ENCODE measurements around the gene DUSP12. TPM values are rescaled to one million over a fixed set of nuclear protein-coding genes. Genes with fewer than 3 reads are reported as not detected.
A peak's percentile ranks its signal among the peaks of the same experiment; 100 is the strongest.

DUSP12 gene
- total and polyA plus RNA-seq, 4 donors = 15.0 to 60.1 (median 23.2) TPM

DNA sequence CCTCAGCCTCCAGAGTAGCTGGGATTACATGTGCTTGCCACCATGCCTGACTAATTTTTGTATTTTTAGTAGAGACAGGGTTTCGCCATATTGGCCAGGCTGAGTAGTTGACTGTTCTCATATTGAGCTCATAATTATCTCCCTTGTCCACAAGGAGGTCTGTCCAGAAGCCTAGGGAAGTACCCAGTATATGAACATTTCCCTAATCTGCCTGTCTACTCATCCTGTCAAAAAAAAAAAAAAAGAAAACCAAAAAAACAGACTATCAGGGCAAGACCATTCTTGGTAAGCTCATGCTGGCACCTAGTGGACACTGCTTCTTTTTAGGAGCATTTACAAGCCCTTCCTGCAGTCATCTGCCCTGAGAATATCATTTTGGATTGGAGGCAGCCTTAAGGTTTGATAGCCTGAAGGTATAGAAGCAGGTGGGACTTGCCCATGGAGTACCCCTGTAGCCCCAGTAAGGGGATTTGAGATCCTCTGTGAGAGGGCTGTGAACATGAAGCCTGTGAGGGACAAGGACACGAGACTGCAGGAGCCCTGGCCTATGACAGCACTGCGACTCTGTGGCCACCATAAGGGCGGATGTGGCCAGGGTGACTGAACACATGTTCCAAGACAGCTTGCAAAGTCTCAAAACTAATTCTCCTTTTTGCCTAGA lies 10.8 kb upstream of the DUSP12 start:
- 74% methylated on average over 4 of the region's 4 CpGs for WGBS, 2 donors
- no peaks in the 10 kb centered on the region for H3K36me3 ChIP-seq (ENCODE audit: control insufficient read depth in 4 of 4, insufficient read depth in 4 of 4, low read length in 4 of 4)
- DNase-seq (peak in 2 of 3 donors; percentile 53 to 62), ATAC-seq (ENCODE audit: insufficient read depth, low FRiP score) (peak; percentile 54)
- no peaks in the 10 kb centered on the region for H3K4me1 ChIP-seq (ENCODE audit: control insufficient read depth in 5 of 5, insufficient read depth in 5 of 5, low read length in 5 of 5)
- TF ChIP-seq, protein P1, sequence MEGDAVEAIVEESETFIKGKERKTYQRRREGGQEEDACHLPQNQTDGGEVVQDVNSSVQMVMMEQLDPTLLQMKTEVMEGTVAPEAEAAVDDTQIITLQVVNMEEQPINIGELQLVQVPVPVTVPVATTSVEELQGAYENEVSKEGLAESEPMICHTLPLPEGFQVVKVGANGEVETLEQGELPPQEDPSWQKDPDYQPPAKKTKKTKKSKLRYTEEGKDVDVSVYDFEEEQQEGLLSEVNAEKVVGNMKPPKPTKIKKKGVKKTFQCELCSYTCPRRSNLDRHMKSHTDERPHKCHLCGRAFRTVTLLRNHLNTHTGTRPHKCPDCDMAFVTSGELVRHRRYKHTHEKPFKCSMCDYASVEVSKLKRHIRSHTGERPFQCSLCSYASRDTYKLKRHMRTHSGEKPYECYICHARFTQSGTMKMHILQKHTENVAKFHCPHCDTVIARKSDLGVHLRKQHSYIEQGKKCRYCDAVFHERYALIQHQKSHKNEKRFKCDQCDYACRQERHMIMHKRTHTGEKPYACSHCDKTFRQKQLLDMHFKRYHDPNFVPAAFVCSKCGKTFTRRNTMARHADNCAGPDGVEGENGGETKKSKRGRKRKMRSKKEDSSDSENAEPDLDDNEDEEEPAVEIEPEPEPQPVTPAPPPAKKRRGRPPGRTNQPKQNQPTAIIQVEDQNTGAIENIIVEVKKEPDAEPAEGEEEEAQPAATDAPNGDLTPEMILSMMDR (IDR thresholded peaks at IDR 0.05; ENCODE audit: control extremely low read depth, extremely low read depth) = peak; percentile 52
- H3K27ac ChIP-seq (ENCODE audit: low read depth in 1 of 2, low read length in 1 of 2) = peak overlapping the region in 1 of 2 donors; percentile 71
- no peak overlapping the region for H3K9ac ChIP-seq (ENCODE audit: insufficient read depth in 1 of 2, low read length in 2 of 2)
- H3K9me3 ChIP-seq (ENCODE audit: control insufficient read depth in 4 of 4, insufficient read depth in 3 of 4, low read length in 3 of 4) = no peaks in the 10 kb centered on the region
- H3K4me3 ChIP-seq = no peak overlapping the region
- peaks cover 0 to 6% (median 5%) of the 10 kb centered on the region in 3 donors for H3K27me3 ChIP-seq (ENCODE audit: control insufficient read depth in 3 of 3, insufficient read depth in 3 of 3, low read length in 2 of 3)

DNA sequence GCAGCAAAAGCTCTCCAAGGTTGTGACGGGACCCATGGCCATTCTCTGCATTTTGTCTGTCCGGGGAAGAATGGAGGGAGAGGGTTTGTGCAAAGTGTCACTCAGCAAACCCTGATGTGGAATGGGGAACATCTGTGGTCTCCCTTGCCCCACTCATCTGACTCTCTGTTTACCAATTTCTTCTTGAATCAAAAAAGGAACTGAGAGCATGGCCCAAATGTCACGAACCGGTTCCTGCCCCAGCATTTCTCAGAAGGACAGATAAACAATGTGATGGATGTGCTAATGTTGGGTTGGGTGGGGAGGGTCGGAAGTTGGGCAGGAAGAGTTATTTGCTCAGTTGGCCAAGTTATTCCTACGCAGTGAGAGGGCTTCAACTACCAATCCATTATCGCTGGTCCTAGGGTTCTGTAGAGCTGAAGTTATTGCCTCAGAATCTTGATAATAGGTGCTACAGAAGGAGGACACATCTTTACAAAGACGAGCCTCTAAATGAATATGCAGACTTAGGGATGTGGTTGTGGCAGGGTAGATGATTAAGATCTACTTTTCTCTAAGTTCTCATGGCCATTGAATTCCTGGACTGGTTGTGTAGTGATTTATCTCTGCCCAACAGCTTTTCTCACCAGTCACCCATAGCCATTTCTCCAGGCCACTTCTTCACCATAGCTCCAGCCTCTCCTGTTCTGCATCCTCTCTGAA lies 9.6 kb upstream of the DUSP12 start:
- ATAC-seq (ENCODE audit: insufficient read depth, low FRiP score) (peak; percentile 50), DNase-seq (peak in 1 of 3 donors; percentile 13)
- H3K27ac ChIP-seq (ENCODE audit: low read depth in 1 of 2, low read length in 1 of 2) = peak overlapping the region in 1 of 2 donors; percentile 64
- no peak overlapping the region for H3K9ac ChIP-seq (ENCODE audit: insufficient read depth in 1 of 2, low read length in 2 of 2)
- TF ChIP-seq, protein P1 (IDR thresholded peaks at IDR 0.05; ENCODE audit: control extremely low read depth, extremely low read depth) = no peak
- peaks cover 0 to 6% (median 5%) of the 10 kb centered on the region in 3 donors for H3K27me3 ChIP-seq (ENCODE audit: control insufficient read depth in 3 of 3, insufficient read depth in 3 of 3, low read length in 2 of 3)
- H3K4me1 ChIP-seq (ENCODE audit: control insufficient read depth in 5 of 5, insufficient read depth in 5 of 5, low read length in 5 of 5) = no peaks in the 10 kb centered on the region
- WGBS, 2 donors = 37 to 41% methylated on average over 8 of the region's 8 CpGs
- H3K36me3 ChIP-seq (ENCODE audit: control insufficient read depth in 4 of 4, insufficient read depth in 4 of 4, low read length in 4 of 4) = no peaks in the 10 kb centered on the region
- H3K9me3 ChIP-seq (ENCODE audit: control insufficient read depth in 4 of 4, insufficient read depth in 3 of 4, low read length in 3 of 4) = no peaks in the 10 kb centered on the region
- no peak overlapping the region for H3K4me3 ChIP-seq

DNA sequence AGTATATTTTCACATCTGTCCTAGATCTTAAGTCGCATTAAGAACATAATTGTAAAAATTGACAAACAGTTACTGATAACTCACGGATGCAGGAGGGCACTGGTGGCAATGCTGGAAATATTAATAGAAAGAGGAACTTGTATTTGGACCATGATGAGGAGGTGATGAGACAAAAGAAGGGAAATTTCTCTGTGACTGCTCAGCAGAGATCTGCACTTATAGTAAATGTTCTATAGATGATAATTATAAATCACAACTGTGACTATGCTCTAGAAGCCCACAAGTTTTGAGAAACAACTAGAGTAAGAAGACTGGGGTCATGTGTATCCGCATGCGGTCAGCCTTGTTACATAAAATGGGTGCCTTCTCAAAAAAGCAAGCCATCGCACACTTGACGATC lies 8.7 kb upstream of the DUSP12 start:
- Histone ChIP-seq H3K4me3 (no peak overlapping the region), H3K27me3 (ENCODE audit: control insufficient read depth in 3 of 3, insufficient read depth in 3 of 3, low read length in 2 of 3) (peaks cover 0 to 6% (median 2%) of the 10 kb centered on the region in 3 donors), H3K4me1 (ENCODE audit: control insufficient read depth in 5 of 5, insufficient read depth in 5 of 5, low read length in 5 of 5) (no peaks in the 10 kb centered on the region), H3K27ac (ENCODE audit: low read depth in 1 of 2, low read length in 1 of 2) (no peak overlapping the region), H3K36me3 (ENCODE audit: control insufficient read depth in 4 of 4, insufficient read depth in 4 of 4, low read length in 4 of 4) (no peaks in the 10 kb centered on the region), H3K9me3 (ENCODE audit: control insufficient read depth in 4 of 4, insufficient read depth in 3 of 4, low read length in 3 of 4) (no peaks in the 10 kb centered on the region), H3K9ac (ENCODE audit: insufficient read depth in 1 of 2, low read length in 2 of 2) (no peak overlapping the region)
- TF ChIP-seq, protein P1 (IDR thresholded peaks at IDR 0.05; ENCODE audit: control extremely low read depth, extremely low read depth) = no peak
- WGBS, 2 donors = 70 to 71% methylated on average over 6 of the region's 6 CpGs
- no peak for ATAC-seq (ENCODE audit: insufficient read depth, low FRiP score)
- no peak for DNase-seq

All from lung (tissue), 12 donors.